Erythroblast (primary cell): ENCODE results near the gene SH3PXD2B.
"Not testable (repeated sequence)": the region's sequence is repeated elsewhere in the genome, so short reads cannot be mapped to it uniquely, and the experiment has no call there.

ENCODE experiments used
- DNase-seq, 2 experiments: peaks; one replicate each; lab custom pipeline; 2025; lab: John Stamatoyannopoulos, UW
- GATA1 ChIP-seq: IDR thresholded peaks from 2 replicates; pipeline ENCODE4 v1.6.1; 2011; ENCODE audit warnings: low read depth, mild to moderate bottlenecking, control low read depth, low read length, moderate library complexity
- POLR2A ChIP-seq: IDR thresholded peaks from 2 replicates; pipeline ENCODE4 v1.6.1; 2011; ENCODE audit warnings: mild to moderate bottlenecking, low read length

Gene SH3PXD2B

GRCh38 chr5:172417983-172418630, 36.2 kb downstream of the SH3PXD2B start:
- no peak for DNase-seq
- TF ChIP-seq GATA1, result no peak
- no peak for TF ChIP-seq POLR2A

- TF ChIP-seq GATA1, result no peak
- TF ChIP-seq POLR2A, result no peak
- DNase-seq, result no peak
These were observed 37.0 kb downstream of the SH3PXD2B start for GRCh38 chr5:172417130-172417841.

- no peak for DNase-seq
- TF ChIP-seq GATA1 (no peak), POLR2A (no peak)
These were observed 38.7 kb downstream of the SH3PXD2B start for GRCh38 chr5:172415362-172416275.

- TF ChIP-seq GATA1, result no peak
- TF ChIP-seq POLR2A, result no peak
- no peak for DNase-seq
These were observed 39.6 kb downstream of the SH3PXD2B start for GRCh38 chr5:172414531-172415361.

- no peak for TF ChIP-seq POLR2A
- TF ChIP-seq GATA1, result no peak
- DNase-seq, result no peak
These were observed 40.6 kb downstream of the SH3PXD2B start for GRCh38 chr5:172413601-172414171.

GRCh38 chr5:172412724-172413286, 41.5 kb downstream of the SH3PXD2B start:
- no peak for DNase-seq
- TF ChIP-seq GATA1, result no peak

GRCh38 chr5:172411484-172412072, 42.7 kb downstream of the SH3PXD2B start:
- no peak for TF ChIP-seq POLR2A
- TF ChIP-seq GATA1, result no peak
- DNase-seq, result no peak

- TF ChIP-seq POLR2A (no peak), GATA1 (no peak)
These were observed 43.5 kb downstream of the SH3PXD2B start for GRCh38 chr5:172410662-172411483.

GRCh38 chr5:172410160-172410559, 44.2 kb downstream of the SH3PXD2B start:
- no peak for TF ChIP-seq POLR2A
- TF ChIP-seq GATA1, result no peak
- DNase-seq, result no peak

More at GRCh38 chr5:172410662-172411483, 43.5 kb downstream of the SH3PXD2B start:
- no peak for DNase-seq

- not testable (repeated sequence) for DNase-seq
These were observed 44.8 kb downstream of the SH3PXD2B start for GRCh38 chr5:172409477-172409876.

- TF ChIP-seq GATA1 (no peak), POLR2A (no peak)
- DNase-seq, result no peak
These were observed 46.5 kb downstream of the SH3PXD2B start for GRCh38 chr5:172407822-172408221.
